Body of pancreas (tissue), 4 donors: ENCODE measurements around the gene CLPSL1. TPM values are rescaled to one million over a fixed set of nuclear protein-coding genes. Genes with fewer than 3 reads are reported as not detected.
A peak's percentile ranks its signal among the peaks of the same experiment; 100 is the strongest.

Experiments used
- ATAC-seq: fragments of 150-250 bp; one replicate; pipeline ENCODE4 v1.9.1; 2016
- DNase-seq, 4 donors: peaks; one replicate each; pipeline ENCODE4 v3.0.0-alpha.2; 2019
- H3K27ac ChIP-seq, 4 donors: fragments of 200-600 bp; sonication (generic); 1 replicate in 3 of 4; 2 replicates in 1 of 4; pipeline versions ENCODE4 v1.5.1 to v1.6.1; 2016 to 2019; ENCODE audit warnings: mild to moderate bottlenecking in 1 of 4, mixed read lengths in 1 of 4, moderate library complexity in 1 of 4
- H3K27me3 ChIP-seq, 2 donors: fragments of 200-600 bp; sonication (generic); one replicate each; pipeline ENCODE4 v1.6.0; 2016; ENCODE audit warnings: mild to moderate bottlenecking in 1 of 2
- H3K36me3 ChIP-seq, 2 donors: fragments of 200-600 bp; sonication (generic); replicated peaks in 1 of 2; 2 replicates each; pipeline ENCODE4 v1.5.1; 2016; ENCODE audit warnings: low read depth in 2 of 2; ENCODE audit not compliant: insufficient read depth in 1 of 2
- H3K4me1 ChIP-seq: fragments of 200-600 bp; sonication (generic); one replicate; pipeline ENCODE4 v1.6.0; 2016
- H3K4me3 ChIP-seq, 2 donors: fragments of 200-600 bp; sonication (generic); 1 replicate in 1 of 2; 2 replicates in 1 of 2; pipeline ENCODE4 v1.5.1; 2016 to 2019
- H3K9me3 ChIP-seq, 3 donors: fragments of 200-600 bp; sonication (generic); 1 replicate in 2 of 3; 2 replicates in 1 of 3; pipeline ENCODE4 v1.5.1; 2016
- CTCF ChIP-seq, 7 experiments: fragments of 450-650 bp in 4 of 7; fragments of 200-600 bp in 3 of 7; sonication (generic) in 3 of 7; IDR thresholded peaks; one replicate each; pipeline ENCODE4 v1.5.1; 2016 to 2019; ENCODE audit warnings: antibody characterized with exemption in 7 of 7
- POLR2A ChIP-seq, 3 donors: fragments of 450-650 bp; IDR thresholded peaks; one replicate each; pipeline ENCODE4 v1.6.1; 2016; ENCODE audit warnings: antibody characterized with exemption in 3 of 3, mild to moderate bottlenecking in 2 of 3
- WGBS, 2 donors: methylation state at CpG; one replicate each; pipeline ENCODE4 v1.1.5; 2017; 5-methylcytosine and 5-hydroxymethylcytosine counted together
- intact Hi-C: fragments of 100-400 bp; cut with DNase I; formaldehyde crosslinking; loops from one replicate; pipeline ENCODE4 v1.15.1; 2023
- total RNA-seq, 2 donors: library from RNA; depleted of rRNA; stranded (reverse); fragments of >200 nt; gene quantifications; one replicate each; pipeline ENCODE4 v1.1.0, GENCODE V29; 2016

The CLPSL1 gene
- total RNA-seq, 2 donors from 2014 or later: 7.8 to 11.9 TPM

GRCh38 chr6:35777356-35778102 is 3.3 kb upstream of the CLPSL1 start:
- H3K4me1 ChIP-seq: peaks cover 22% of the 10 kb centered on the region
- H3K27me3 ChIP-seq: no peaks in the 10 kb centered on the region
- no peak overlapping the region for H3K4me3 ChIP-seq
- no peaks in the 10 kb centered on the region for H3K36me3 ChIP-seq
- DNase-seq (no peak), ATAC-seq (no peak)
- H3K27ac ChIP-seq: no peak overlapping the region
- intact Hi-C loops: no loop called here
- no peaks in the 10 kb centered on the region for H3K9me3 ChIP-seq
- 72 to 76% methylated on average over 5 to 10 of the region's 10 CpGs for WGBS, 2 donors
- TF ChIP-seq CTCF (IDR thresholded peaks at IDR 0.05): no peak
- TF ChIP-seq POLR2A (IDR thresholded peaks at IDR 0.05): no peak

GRCh38 chr6:35778437-35778836 is 2.4 kb upstream of the CLPSL1 start:
- TF ChIP-seq POLR2A (IDR thresholded peaks at IDR 0.05): no peak
- no peak for TF ChIP-seq CTCF (IDR thresholded peaks at IDR 0.05)
- no peaks in the 10 kb centered on the region for H3K27me3 ChIP-seq

GRCh38 chr6:35781290-35781689 is 471 bp downstream of the CLPSL1 start:
- H3K4me1 ChIP-seq: peaks cover 22% of the 10 kb centered on the region
- ATAC-seq (no peak), DNase-seq (no peak)
- H3K27ac ChIP-seq: no peak overlapping the region
- no peak overlapping the region for H3K4me3 ChIP-seq
- H3K9me3 ChIP-seq: no peaks in the 10 kb centered on the region
- 90 to 93% methylated on average over 2 of the region's 2 CpGs for WGBS, 2 donors
- no peak for TF ChIP-seq CTCF (IDR thresholded peaks at IDR 0.05)
- no peak for TF ChIP-seq POLR2A (IDR thresholded peaks at IDR 0.05)
- intact Hi-C loops: no loop called here
- H3K36me3 ChIP-seq: no peaks in the 10 kb centered on the region
- H3K27me3 ChIP-seq: no peaks in the 10 kb centered on the region

More at GRCh38 chr6:35778437-35778836, 2.4 kb upstream of the CLPSL1 start:
- Histone ChIP-seq H3K36me3 (no peaks in the 10 kb centered on the region), H3K4me3 (no peak overlapping the region), H3K9me3 (no peaks in the 10 kb centered on the region), H3K4me1 (peaks cover 23% of the 10 kb centered on the region), H3K27ac (no peak overlapping the region)
- intact Hi-C loops: no loop called here
- DNase-seq (no peak), ATAC-seq (no peak)
- 73 to 97% methylated on average over 2 of the region's 2 CpGs for WGBS, 2 donors

- intact Hi-C loops: no loop called here
- DNase-seq (peak; percentile 47 to 71 (median 68)), ATAC-seq (no peak)
- Histone ChIP-seq H3K4me1 (peaks cover 19% of the 10 kb centered on the region), H3K4me3 (no peak overlapping the region), H3K27ac (no peak overlapping the region), H3K36me3 (no peaks in the 10 kb centered on the region), H3K27me3 (no peaks in the 10 kb centered on the region), H3K9me3 (no peaks in the 10 kb centered on the region)
- TF ChIP-seq CTCF (IDR thresholded peaks at IDR 0.05): no peak
- TF ChIP-seq POLR2A (IDR thresholded peaks at IDR 0.05): no peak
- 39 to 41% methylated on average over 3 of the region's 3 CpGs for WGBS, 2 donors
Measured at GRCh38 chr6:35782424-35782823, 1.6 kb downstream of the CLPSL1 start.

GRCh38 chr6:35784200-35784599 is 3.4 kb downstream of the CLPSL1 start:
- H3K4me3 ChIP-seq: no peak overlapping the region
- WGBS, 2 donors: 41 to 54% methylated on average over 2 of the region's 2 CpGs
- TF ChIP-seq POLR2A (IDR thresholded peaks at IDR 0.05): no peak
- no peak for TF ChIP-seq CTCF (IDR thresholded peaks at IDR 0.05)
- ATAC-seq: no peak
- no peaks in the 10 kb centered on the region for H3K36me3 ChIP-seq
- no peak for DNase-seq
- no peaks in the 10 kb centered on the region for H3K9me3 ChIP-seq
- intact Hi-C loops: no loop called here
- no peaks in the 10 kb centered on the region for H3K27me3 ChIP-seq
- H3K27ac ChIP-seq: no peak overlapping the region
- peaks cover 33% of the 10 kb centered on the region for H3K4me1 ChIP-seq
